Measurements from ENCODE around the gene CARD14. TPM values are rescaled to one million over a fixed set of nuclear protein-coding genes. Genes with fewer than 3 reads are reported as not detected.

The CARD14 gene
- under 1 TPM in 2 of 3 donors, not detected in 1; 0.06 to 0.10 TPM for polyA plus RNA-seq

- 56 to 78% (median 66%) methylated on average over 19 of the region's 19 CpGs for WGBS, 3 donors
- no peak within 1 kb of the TSS for H3K27ac ChIP-seq (ENCODE audit: low read depth, low read length)
Measured at GRCh38 chr17:80169784-80170500, at the start of gene CARD14. Gene CARD14, plus strand, starts transcription at chr17:80170030. Its CDS starts 11,409 bp downstream, at chr17:80181439.

GRCh38 chr17:80122026-80122575 lies 47.7 kb upstream of the CARD14 start:
- 89 to 91% (median 91%) methylated on average over 17 of the region's 17 CpGs for WGBS, 3 donors
- H3K27ac ChIP-seq (ENCODE audit: low read depth, low read length) = no peak overlapping the region

- no peak overlapping the region for H3K27ac ChIP-seq (ENCODE audit: low read depth, low read length)
- WGBS, 3 donors = 85 to 95% (median 85%) methylated on average over 6 of the region's 6 CpGs
Measured at GRCh38 chr17:80122926-80123505, 46.8 kb upstream of the CARD14 start.

- 80 to 85% (median 85%) methylated on average over 15 of the region's 15 CpGs for WGBS, 3 donors
- no peak overlapping the region for H3K27ac ChIP-seq (ENCODE audit: low read depth, low read length)
Measured at GRCh38 chr17:80123791-80124190, 46.0 kb upstream of the CARD14 start.

- no peak overlapping the region for H3K27ac ChIP-seq (ENCODE audit: low read depth, low read length)
- WGBS, 3 donors = 48 to 70% (median 56%) methylated on average over 15 of the region's 15 CpGs
Measured at GRCh38 chr17:80124351-80124981, 45.4 kb upstream of the CARD14 start.

- WGBS, 3 donors = 58 to 71% (median 64%) methylated on average over 14 of the region's 14 CpGs
- no peak overlapping the region for H3K27ac ChIP-seq (ENCODE audit: low read depth, low read length)
Measured at GRCh38 chr17:80125656-80126448, 44.0 kb upstream of the CARD14 start.

- WGBS, 3 donors = 75 to 79% (median 78%) methylated on average over 3 of the region's 3 CpGs
- H3K27ac ChIP-seq (ENCODE audit: low read depth, low read length) = no peak overlapping the region
Measured at GRCh38 chr17:80126449-80126715, 43.4 kb upstream of the CARD14 start.

- 36 to 38% (median 36%) methylated on average over 4 of the region's 4 CpGs for WGBS, 3 donors
- H3K27ac ChIP-seq (ENCODE audit: low read depth, low read length) = no peak overlapping the region
Measured at GRCh38 chr17:80129006-80129565, 40.7 kb upstream of the CARD14 start.

GRCh38 chr17:80130992-80131391 lies 38.8 kb upstream of the CARD14 start:
- 65 to 95% (median 88%) methylated on average over 3 of the region's 3 CpGs for WGBS, 3 donors
- H3K27ac ChIP-seq (ENCODE audit: low read depth, low read length) = no peak overlapping the region

GRCh38 chr17:80132906-80133625 lies 36.8 kb upstream of the CARD14 start:
- H3K27ac ChIP-seq (ENCODE audit: low read depth, low read length) = no peak overlapping the region
- 83 to 90% (median 86%) methylated on average over 5 of the region's 5 CpGs for WGBS, 3 donors

- WGBS, 3 donors = 96 to 98% (median 97%) methylated on average over 6 of the region's 6 CpGs
- no peak overlapping the region for H3K27ac ChIP-seq (ENCODE audit: low read depth, low read length)
Measured at GRCh38 chr17:80133626-80133970, 36.2 kb upstream of the CARD14 start.

GRCh38 chr17:80137131-80137530 lies 32.7 kb upstream of the CARD14 start:
- 95 to 97% (median 96%) methylated on average over 9 of the region's 9 CpGs for WGBS, 3 donors
- no peak overlapping the region for H3K27ac ChIP-seq (ENCODE audit: low read depth, low read length)

GRCh38 chr17:80138856-80139426 lies 30.9 kb upstream of the CARD14 start:
- 92 to 93% (median 93%) methylated on average over 18 of the region's 18 CpGs for WGBS, 3 donors
- no peak overlapping the region for H3K27ac ChIP-seq (ENCODE audit: low read depth, low read length)

- no peak overlapping the region for H3K27ac ChIP-seq (ENCODE audit: low read depth, low read length)
- WGBS, 3 donors = 93 to 96% (median 95%) methylated on average over 7 of the region's 7 CpGs
Measured at GRCh38 chr17:80141463-80142165, 28.2 kb upstream of the CARD14 start.

GRCh38 chr17:80142929-80143328 lies 26.9 kb upstream of the CARD14 start:
- WGBS, 3 donors = 88 to 94% (median 89%) methylated on average over 6 of the region's 6 CpGs
- H3K27ac ChIP-seq (ENCODE audit: low read depth, low read length) = no peak overlapping the region

GRCh38 chr17:80145076-80146075 lies 24.5 kb upstream of the CARD14 start:
- no peak overlapping the region for H3K27ac ChIP-seq (ENCODE audit: low read depth, low read length)
- WGBS, 3 donors = 46 to 51% (median 49%) methylated on average over 10 of the region's 10 CpGs

Data from adipose tissue (tissue), 3 donors.